Measurements from ENCODE around the gene DRAM1.
"Not testable (repeated sequence)": the region's sequence is repeated elsewhere in the genome, so short reads cannot be mapped to it uniquely, and the experiment has no call there.

The DRAM1 gene

GRCh38 chr12:101908395-101908794 is 31.0 kb downstream of the DRAM1 start:
- DNase-seq, result no peak

GRCh38 chr12:101909646-101910045 is 32.3 kb downstream of the DRAM1 start:
- DNase-seq, result no peak

GRCh38 chr12:101915841-101916240 is 38.5 kb downstream of the DRAM1 start:
- no peak for DNase-seq

GRCh38 chr12:101918805-101919204 is 41.4 kb downstream of the DRAM1 start:
- not testable (repeated sequence) for DNase-seq

GRCh38 chr12:101919447-101919846 is 42.1 kb downstream of the DRAM1 start:
- DNase-seq, result no peak

- DNase-seq, result no peak
Measured at GRCh38 chr12:101920906-101921305, 43.5 kb downstream of the DRAM1 start.

GRCh38 chr12:101923045-101923718 is 45.8 kb downstream of the DRAM1 start:
- DNase-seq, result no peak

GRCh38 chr12:101924618-101925017 is 47.2 kb downstream of the DRAM1 start:
- DNase-seq, result no peak

GRCh38 chr12:101925361-101925760 is 48.0 kb downstream of the DRAM1 start:
- DNase-seq, result no peak

- no peak for DNase-seq
Measured at GRCh38 chr12:101925935-101926334, 48.6 kb downstream of the DRAM1 start.

GRCh38 chr12:101927036-101927435 is 49.7 kb downstream of the DRAM1 start:
- no peak for DNase-seq

- no peak for DNase-seq
Measured at GRCh38 chr12:101927999-101928398, 50.6 kb downstream of the DRAM1 start.

- no peak for DNase-seq
Measured at GRCh38 chr12:101928556-101928955, 51.2 kb downstream of the DRAM1 start.

- no peak for DNase-seq
Measured at GRCh38 chr12:101929365-101930041, 52.1 kb downstream of the DRAM1 start.

GRCh38 chr12:101931498-101932326 is 54.3 kb downstream of the DRAM1 start:
- DNase-seq, result no peak

- DNase-seq, result no peak
Measured at GRCh38 chr12:101933866-101934514, 56.6 kb downstream of the DRAM1 start.

- DNase-seq, result no peak
Measured at GRCh38 chr12:101935890-101936746, 58.7 kb downstream of the DRAM1 start.

GRCh38 chr12:101939306-101939705 is 61.9 kb downstream of the DRAM1 start:
- no peak for DNase-seq

GRCh38 chr12:101939856-101940265 is 62.5 kb downstream of the DRAM1 start:
- DNase-seq, result peak; percentile 56

- no peak for DNase-seq
Measured at GRCh38 chr12:101940400-101940950, 63.1 kb downstream of the DRAM1 start.

- no peak for DNase-seq
Measured at GRCh38 chr12:101941306-101942249, 64.2 kb downstream of the DRAM1 start.

Measured in stimulated activated CD4-positive, alpha-beta T cell treated with anti-CD3 and anti-CD28 coated beads, Interleukin-4, amount 100 ng/mL, for 24 hours (primary cell).